CD4-positive, alpha-beta T cell treated with Interferon alpha-2 for 1 hour (primary cell): ENCODE data around the gene GRK2.
"Not testable (repeated sequence)": the region's sequence is repeated elsewhere in the genome, so short reads cannot be mapped to it uniquely, and the experiment has no call there.

Experiments used
- DNase-seq, 2 donors: peaks; one replicate each; pipeline ENCODE4 v3.0.0-alpha.2; 2020 to 2022

GRK2 gene

GRCh38 chr11:67316882-67317204 lies 50.6 kb downstream of the GRK2 start:
- no peak for DNase-seq

- peak; percentile 96 to 98 for DNase-seq
Observed at GRCh38 chr11:67317205-67317887, 51.1 kb downstream of the GRK2 start.

GRCh38 chr11:67317888-67318555 lies 51.7 kb downstream of the GRK2 start:
- DNase-seq, result no peak

GRCh38 chr11:67318876-67319275 lies 52.6 kb downstream of the GRK2 start:
- DNase-seq, result not testable (repeated sequence)

- DNase-seq, result no peak
Observed at GRCh38 chr11:67320011-67320410, 53.7 kb downstream of the GRK2 start.

- DNase-seq, result no peak
Observed at GRCh38 chr11:67320691-67321090, 54.4 kb downstream of the GRK2 start.

- no peak for DNase-seq
Observed at GRCh38 chr11:67321313-67321871, 55.1 kb downstream of the GRK2 start.

GRCh38 chr11:67322049-67322448 lies 55.8 kb downstream of the GRK2 start:
- no peak for DNase-seq

- no peak for DNase-seq
Observed at GRCh38 chr11:67323526-67323925, 57.3 kb downstream of the GRK2 start.

GRCh38 chr11:67332081-67332691 lies 65.9 kb downstream of the GRK2 start:
- DNase-seq, result no peak
